GOT3 (cell line): ENCODE data around the gene KCNG1.
"Not testable (repeated sequence)": the region's sequence is repeated elsewhere in the genome, so short reads cannot be mapped to it uniquely, and the experiment has no call there.

ENCODE experiments used
- DNase-seq: peaks from one replicate; lab custom pipeline; 2025; ENCODE audit warnings: mixed read lengths; lab: John Stamatoyannopoulos, UW

The KCNG1 gene, protein sequence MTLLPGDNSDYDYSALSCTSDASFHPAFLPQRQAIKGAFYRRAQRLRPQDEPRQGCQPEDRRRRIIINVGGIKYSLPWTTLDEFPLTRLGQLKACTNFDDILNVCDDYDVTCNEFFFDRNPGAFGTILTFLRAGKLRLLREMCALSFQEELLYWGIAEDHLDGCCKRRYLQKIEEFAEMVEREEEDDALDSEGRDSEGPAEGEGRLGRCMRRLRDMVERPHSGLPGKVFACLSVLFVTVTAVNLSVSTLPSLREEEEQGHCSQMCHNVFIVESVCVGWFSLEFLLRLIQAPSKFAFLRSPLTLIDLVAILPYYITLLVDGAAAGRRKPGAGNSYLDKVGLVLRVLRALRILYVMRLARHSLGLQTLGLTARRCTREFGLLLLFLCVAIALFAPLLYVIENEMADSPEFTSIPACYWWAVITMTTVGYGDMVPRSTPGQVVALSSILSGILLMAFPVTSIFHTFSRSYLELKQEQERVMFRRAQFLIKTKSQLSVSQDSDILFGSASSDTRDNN

DNA sequence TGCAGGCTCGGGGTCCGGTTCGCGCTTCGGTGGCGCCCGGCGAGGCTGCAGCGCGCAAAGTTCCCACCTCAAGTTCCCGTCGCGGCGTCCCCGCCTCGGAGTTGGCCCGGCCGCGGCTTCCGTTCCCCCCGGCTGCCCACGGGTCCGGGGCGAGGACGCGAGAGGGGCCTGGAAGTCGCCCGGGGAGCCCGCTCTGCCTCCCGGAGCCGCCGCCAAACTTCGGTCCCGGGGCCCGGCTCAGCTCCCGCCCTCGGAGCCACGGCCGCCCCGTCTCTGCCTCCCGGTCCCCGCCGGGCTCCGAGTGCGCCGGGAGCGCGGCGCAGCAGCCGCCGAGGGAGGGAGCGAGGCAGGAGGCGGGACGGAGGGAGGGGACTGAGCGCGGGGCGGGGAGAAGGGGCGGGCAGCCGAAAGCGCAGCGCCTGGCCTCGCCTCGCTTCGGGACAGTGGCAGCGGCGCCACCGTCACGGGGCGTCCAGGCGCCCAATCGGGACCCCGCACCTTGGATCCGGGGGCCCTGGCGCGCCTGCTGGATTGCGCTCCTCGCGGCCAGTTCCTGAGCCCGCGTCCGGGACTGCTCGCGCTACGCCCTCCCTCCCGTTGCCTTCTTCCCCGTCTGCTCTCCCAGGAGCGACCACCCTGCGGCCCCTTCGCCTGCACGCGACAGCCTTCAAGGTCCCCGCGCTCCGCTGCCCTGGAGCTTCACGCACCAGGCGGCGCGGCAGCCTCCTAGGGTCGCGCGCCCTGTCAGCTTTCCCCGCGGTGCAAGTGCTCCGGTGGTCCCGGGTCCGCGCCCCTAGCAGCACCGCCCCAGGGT is at the start of gene KCNG1:
Gene KCNG1, minus strand, starts transcription at position 305 of the 814 bp plus-strand sequence. CDS start 12,769 bp downstream, outside the sequence.
- peak; percentile 40 for DNase-seq

DNA sequence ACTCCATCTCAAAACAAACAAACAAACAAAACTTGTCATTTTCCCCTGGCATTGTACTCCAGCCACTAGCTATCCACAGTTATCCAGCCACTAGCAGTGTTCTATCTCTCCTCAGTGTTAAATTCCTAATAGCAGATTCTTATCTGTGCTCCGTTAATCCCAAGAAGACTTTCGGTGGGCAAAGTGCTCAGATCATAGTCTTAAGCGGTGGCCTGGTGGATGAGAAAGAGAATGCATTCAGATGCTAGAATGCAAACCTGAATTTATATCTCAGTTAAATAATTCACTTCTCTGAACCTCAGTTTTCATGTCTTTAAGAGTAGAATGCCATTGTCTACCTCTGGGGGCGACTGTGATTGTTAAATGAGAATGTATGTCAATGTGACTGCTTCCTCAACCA is 47.7 kb upstream of the KCNG1 start:
- no peak for DNase-seq

DNA sequence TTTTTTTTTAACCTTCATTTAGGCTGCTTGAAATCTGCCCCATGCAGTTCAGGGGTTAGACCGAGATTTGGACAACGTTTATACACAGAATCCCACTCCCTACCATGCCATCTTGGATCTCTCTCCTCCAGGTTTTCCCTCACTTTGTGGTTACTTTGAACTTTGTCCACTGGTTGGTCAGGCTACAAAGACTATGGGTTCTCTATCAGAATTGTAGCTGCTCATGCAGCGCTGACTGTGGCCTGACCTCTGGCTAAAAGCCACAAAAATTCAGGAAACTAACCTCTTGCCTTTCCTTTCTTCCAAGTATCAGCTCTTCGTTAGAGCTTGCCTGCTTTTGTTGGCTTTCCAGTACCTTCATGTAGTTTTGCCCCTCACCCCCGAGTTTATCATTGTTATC is 44.9 kb upstream of the KCNG1 start:
- DNase-seq: no peak

DNA sequence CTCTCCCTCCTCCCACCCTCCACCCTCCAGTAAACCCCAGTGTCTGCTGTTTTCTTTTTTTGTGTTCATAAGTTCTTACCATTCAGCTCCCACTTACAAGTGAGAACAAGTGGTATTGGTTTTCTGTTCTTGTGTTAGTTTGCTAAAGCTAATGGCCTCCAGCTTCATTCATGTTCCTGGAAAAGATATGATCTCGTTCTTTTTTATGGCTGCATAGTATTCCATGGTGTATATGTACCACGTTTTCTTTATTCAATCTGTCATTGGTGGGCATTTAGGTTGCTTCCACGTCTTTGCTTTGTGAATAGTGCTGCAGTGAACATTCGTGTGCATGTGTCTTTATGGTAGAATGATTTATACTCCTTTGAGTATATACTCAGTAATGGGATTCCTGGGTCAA is 42.7 kb upstream of the KCNG1 start:
- DNase-seq: no peak

DNA sequence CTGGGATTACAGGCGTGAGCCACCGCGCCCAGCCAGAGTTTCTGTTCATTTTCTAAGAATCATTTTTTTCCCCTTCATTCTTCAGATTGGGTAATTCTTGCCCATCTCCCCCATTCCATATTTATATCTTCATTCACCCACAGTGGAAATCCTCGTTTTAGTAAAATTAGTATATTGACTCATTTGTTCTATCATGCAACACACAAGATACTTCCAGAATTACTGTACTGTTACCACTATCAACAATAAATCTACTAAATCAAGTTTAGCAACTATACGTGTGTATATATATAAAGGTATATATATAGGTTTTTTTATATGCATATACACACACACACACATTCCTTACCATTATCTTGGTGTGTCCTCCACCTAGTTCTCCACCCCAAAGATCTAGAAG is 41.2 kb upstream of the KCNG1 start:
- no peak for DNase-seq

DNA sequence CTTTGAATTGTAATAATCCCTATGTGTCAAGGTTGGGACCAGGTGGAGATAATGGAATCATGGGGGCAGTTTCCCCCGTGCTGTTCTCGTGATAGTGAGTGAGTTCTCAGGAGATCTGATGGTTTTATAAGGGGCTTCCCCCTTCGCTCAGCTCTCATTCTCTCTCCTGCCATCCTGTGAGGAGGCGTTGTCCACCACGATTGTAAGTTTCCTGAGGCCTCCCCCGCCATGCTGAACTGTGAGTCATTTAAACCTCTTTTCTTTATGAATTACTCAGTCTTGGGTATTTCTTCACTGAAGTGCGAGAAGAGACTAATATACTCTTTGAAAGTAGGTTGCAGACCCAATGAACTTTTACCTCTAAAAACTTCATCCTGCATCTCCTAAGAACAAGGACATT is 39.2 kb upstream of the KCNG1 start:
- DNase-seq: no peak

DNA sequence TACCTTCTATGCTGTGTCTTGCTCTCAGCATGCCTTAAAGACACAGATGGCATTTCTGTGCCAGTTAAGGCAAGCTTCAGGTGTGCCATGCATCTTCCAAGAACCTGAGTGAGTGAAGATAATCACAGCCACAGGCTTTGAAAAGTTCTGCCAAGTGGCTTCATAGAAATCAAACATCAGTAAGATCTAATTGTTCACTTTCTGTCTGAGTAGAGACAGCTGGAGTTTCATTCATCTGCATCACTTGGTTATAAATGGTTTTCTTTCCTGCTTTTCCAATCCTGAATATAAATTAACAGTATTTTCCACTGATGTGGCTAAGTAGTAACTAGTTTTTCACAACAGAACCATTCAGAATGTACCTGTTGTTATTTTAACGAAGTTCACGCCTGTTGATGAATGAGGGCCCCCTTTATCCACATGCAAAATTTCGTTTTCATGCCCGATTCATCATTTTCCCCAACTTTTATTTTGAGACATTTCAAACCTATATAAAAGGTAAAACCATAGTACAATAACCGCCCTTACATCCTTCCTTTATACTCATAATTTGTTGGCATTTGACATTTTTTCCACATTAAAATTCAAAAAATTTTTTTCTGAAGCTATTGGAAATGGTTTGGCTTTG is 38.6 kb upstream of the KCNG1 start:
- no peak for DNase-seq

DNA sequence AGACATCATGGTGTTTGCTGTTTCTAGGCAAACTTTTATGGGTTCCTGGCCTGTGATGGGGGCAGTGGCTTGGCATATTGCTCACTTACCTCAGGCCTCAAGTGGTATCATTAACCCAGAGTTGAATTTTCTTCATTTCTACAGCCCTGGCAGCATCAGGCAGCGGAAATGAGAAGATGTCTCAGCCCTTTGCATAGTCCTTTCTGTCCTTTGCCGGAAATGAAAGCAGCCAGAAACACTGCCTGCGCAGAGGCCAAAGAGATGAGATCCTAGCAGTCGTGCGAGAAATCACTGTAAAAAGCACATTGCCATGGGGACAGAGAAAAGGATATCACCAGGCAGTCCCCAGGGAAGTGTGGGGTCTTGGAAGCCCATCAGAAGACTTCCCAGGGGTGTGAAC is 37.4 kb upstream of the KCNG1 start:
- no peak for DNase-seq

DNA sequence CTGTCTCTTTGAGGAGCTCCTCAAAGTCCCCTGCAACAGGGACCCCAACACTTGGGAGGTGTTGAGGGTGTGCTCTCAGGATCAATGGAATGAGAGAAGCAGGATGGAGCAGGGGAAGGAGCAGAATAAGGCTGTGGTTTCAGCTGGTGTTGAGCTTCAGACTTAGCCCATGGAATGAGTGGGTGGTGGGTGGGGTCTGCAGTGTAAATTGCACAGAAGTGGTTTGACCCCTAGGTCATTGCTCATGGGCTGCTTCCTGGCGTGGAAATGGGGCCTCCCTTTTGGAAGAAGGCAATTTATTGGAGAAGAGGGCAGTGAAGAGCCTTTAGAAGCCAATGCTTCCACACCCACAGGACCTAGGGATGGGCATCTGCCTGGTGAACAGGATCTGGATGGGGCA is 37.0 kb upstream of the KCNG1 start:
- no peak for DNase-seq

DNA sequence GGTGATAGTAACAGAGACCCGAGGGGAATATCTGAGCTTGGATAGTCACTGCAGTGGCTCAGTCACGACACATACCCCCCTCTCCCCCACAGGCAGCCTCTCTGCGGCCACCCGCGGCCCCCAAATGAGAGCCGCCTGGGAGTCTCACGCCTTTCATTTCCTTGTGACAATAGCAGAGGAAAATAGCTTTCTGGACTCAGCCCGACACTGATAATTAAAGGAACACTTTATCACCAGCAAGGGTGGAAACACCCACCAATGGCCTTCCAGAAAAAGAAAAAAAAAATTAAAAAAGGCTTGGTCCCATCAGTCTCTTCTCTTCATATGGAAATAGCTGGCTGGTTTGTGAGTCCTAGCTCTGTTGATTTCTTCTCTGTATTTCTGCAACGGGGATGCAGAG is 35.1 kb upstream of the KCNG1 start:
- DNase-seq: no peak

DNA sequence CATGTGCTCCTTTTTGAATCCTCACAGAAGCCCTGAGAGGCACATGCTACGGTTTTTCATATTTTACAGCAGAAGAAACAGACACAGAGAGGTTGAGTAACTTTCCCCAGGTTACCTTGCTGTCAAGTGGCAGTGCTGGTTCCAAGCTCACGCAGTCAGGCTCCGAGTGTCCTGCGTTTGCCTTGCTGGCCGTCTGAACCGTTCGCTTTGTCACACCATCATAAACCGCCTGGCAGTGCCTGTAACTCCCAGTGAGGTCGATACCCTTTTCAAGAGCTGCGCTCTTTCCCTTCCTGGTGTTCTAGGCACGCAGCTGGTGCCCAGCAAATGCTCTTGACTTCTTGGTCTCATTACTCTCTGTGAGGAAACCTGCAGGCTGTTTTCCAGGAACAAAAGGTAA is 31.3 kb upstream of the KCNG1 start:
- no peak for DNase-seq

DNA sequence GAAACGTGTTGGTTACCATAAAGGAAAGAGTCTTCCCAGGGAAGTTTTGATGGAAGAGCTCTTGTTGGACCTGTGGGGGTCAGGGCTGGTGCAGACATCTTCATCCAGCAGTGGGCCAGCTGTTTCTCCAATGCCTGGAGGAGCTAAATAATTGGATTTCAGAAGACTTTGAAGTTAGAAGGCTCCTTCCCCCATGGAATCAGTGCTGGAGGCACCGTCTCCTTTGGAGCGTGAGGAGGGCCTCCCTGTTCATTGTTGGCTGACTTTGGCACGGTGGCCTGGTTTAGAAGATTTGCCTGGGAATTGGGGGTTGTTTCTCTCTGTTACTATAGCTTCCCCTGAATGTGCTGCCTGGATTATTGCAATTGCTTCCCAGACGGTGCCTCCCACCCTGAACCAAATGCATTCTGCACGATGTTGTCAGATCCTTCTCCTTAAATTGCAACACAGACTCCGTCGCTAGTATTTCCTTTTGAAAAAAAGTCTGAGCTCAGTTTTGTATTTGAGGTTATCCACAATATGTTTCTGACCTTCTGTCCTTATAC is 27.7 kb upstream of the KCNG1 start:
- DNase-seq: no peak

DNA sequence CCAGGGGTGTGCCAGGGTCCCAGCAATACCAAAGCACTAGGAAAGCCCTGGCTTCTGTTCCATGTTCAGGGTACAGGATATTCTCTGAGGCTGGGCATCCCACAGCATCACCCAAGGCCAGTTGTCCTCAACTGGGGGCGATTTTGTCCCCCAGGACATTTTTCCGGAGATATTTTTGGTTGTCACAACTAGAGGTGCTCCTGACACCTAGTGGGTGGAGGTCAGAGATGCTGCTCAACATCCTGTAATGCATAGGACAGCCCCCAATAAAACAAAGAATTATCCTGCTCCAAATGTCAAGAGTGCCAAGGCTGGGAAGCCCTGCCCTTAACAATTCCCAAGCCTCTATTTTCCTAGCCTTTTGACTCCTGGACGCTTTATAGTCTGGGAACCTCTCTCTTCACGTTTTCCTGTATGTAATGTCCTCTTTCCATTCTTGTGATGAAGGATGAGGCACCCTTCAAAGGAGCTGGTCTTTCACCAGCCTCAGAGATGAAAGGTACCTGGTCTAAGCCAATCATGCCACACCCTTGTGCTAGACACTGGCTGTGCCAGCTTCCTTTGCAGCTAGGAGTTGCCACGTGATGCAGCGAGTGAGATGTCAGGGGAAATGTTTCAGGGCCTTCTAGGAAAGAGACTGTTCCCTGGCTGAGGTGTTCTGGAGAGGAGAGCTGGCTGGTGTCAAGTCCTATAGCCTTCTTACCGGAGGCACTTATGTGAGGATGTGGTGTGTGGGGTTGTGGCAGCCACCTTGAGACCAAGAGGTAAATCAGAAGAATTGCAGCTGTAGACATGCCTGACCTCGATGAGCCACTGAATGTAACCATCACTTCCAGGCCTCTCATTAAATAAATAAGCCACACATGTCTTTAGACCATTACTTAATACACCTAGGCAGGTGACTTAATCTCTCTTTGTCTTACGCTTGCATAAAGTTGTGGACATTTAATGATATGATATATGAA is 23.4 kb upstream of the KCNG1 start:
- no peak for DNase-seq

DNA sequence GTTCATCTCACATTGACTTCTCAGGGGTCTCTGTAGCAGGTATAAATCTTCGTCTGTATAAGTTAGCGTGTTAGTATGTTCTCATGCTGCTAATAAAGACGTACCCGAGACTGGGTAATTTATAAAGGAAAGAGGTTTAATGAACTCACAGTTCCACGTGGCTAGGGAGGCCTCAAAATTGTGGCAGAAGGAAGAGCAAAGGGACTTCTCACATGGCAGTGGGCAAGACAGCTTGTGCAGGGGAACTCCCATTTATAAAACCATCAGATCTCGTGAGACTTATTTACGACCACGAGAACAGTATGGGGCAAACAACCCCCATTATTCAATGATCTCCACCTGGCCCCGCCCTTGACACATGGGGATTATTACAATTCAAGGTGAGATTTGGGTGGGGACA is 22.6 kb upstream of the KCNG1 start:
- DNase-seq: not testable (repeated sequence)

DNA sequence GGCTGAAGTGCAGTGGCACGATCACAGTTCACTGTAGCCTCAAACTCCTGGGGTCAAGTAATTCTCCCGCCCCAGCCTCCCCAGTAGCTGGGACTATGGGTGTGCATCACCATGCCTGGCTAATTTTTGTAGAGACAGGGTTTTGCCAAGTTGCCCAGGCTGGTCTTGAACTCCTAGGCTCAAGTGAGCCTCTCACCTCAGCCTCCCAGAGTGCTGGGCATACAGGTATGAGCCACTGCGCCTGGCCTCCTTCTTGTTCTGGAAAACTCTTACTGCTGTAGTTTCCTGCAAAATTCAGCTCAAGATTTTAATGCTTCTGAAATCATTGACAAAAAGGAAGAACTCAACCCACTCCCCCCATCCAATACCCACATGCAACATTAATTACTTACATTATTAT is 21.9 kb upstream of the KCNG1 start:
- DNase-seq: no peak

DNA sequence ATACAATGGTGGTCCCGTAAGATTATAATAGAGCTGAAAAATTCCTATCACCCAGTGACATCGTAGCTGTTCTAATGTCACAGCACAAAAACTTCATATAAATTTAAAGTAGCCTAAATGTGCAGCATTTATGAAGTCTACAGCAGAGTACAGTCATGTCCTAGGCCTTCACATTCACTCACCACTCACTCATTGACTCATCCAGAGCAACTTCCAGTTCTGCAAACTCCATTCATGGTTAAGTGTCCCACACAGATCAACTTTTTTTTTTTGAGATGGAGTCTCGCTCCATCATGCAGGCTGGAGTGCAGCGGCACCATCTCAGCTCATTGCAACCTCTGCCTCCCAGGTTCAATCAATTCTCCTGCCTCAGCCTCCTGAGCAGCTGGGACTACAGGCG is 20.9 kb upstream of the KCNG1 start:
- no peak for DNase-seq

DNA sequence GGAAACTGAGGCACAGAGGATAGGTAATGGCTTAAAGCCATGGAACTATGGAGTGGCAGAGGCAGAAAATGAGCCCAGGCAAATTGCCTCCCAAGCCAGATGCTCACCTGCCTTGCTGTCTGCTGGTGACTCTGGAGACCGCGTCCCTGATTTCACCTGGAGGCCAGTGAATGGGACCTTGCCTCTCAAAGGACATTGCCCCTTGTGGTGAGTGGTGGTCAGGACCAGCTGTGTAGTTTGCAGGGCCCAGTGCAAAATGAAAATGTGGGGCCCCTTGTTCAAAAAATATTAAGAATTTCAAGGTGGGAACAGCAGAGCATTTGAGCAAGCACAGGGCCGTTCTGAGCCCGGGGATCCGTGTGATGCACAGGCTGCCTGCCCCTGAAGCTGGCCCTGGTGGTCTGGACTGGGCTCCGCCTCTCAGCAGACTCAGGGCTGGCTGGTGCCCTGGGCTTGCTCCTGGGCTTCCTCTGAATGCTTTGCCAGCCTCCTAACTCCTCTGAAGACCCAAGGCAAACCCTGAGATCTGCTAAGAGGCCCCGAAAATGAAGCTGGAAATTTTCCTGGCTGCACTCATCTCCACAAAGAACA is 19.8 kb upstream of the KCNG1 start:
- no peak for DNase-seq

DNA sequence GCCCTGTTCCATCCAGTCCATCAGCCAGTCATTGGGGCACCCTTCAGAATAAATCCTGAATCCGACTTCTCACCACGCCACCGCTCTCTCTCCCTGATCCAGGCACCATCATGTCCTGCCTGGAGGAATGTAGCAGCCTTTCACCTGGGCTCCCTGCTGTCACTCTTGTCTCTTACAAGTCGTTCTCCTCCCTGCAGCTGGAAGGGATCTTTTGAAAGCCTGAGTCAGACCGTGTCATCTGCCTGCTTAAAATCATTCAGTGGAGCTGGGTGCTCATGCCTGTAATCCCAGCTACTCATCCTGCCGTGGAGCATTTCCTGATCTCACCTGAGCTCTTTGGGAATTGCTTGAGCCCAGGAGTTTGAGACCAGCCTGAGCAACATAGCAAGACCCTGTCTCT is 19.2 kb upstream of the KCNG1 start:
- no peak for DNase-seq

DNA sequence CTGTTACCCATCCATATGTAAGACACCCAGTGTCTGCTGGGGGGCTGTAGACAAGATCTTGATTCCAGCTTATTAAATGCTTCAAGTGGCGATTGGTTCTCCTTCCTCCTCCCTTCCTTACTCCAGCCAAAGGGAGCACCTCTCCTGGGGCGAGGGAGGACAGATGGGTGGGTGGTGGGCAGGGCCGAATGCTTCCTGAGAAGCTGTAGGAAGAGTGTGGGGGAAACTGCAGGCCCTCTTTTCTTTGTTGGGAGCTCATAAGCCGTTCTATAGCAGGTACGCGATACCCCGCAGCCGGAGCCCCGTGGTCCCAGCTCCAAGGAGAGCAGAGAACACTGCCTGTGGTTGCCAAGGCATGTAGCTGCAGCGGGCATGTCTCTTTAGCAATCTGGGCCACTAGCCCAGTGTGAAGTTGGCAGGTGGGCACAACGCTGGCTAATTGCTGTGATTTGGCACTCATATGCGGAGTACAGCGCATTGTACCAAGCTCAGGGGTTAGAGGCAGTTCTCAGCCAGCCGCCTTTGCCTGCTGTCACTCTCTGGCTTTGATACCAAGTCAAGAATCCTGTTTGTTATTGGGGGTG is 14.7 kb upstream of the KCNG1 start:
- DNase-seq: no peak

DNA sequence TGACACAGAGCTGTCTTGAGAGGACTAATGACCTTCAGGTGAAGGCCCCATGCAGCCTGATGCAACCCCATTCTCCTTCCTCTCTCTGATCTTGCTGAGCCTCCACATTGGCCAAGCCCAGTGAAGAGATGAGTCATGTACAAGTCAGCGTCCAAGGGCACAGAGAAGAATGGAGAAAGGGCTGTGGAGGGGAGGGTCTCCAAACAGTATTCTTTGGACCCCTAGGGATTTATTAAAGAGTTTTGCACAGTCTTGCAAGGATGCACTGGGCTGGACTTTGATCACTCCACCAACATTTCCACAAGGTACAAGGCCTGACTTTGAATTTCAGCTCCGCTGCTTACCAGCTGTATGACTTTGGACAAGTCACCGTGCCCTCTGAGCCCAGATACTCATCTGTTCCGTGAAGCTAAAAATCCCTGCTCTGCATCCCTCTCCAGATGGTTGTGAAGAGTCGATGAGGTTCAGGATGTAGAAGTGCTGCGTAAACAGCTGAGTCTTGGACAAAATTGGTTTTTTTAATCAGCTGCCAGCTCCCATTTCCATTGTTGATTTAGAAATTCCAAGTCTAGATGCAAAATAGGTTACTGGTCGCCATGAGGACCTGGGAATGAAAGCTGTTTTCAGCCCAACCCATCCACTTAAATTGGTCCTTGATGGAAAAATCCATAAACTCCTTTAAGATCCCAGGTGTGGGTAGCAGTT is 14.1 kb upstream of the KCNG1 start:
- DNase-seq: no peak
